Tibial nerve (tissue), 3 donors: ENCODE results near the gene EFNB2.

Source experiments
- POLR2A ChIP-seq, 2 donors: fragments of 450-650 bp; IDR thresholded peaks; one replicate each; pipeline ENCODE4 v1.6.1; 2017; ENCODE audit warnings: antibody characterized with exemption in 2 of 2, mild to moderate bottlenecking in 2 of 2, moderate library complexity in 2 of 2
- TF ChIP-seq, protein P1 (sequence below), 5 experiments: fragments of 200-600 bp in 3 of 5; fragments of 450-650 bp in 2 of 5; sonication (generic) in 3 of 5; IDR thresholded peaks; one replicate each; pipeline ENCODE4 v1.5.1; 2016 to 2019; ENCODE audit warnings: antibody characterized with exemption in 5 of 5, mild to moderate bottlenecking in 3 of 5, moderate library complexity in 2 of 5

DNA sequence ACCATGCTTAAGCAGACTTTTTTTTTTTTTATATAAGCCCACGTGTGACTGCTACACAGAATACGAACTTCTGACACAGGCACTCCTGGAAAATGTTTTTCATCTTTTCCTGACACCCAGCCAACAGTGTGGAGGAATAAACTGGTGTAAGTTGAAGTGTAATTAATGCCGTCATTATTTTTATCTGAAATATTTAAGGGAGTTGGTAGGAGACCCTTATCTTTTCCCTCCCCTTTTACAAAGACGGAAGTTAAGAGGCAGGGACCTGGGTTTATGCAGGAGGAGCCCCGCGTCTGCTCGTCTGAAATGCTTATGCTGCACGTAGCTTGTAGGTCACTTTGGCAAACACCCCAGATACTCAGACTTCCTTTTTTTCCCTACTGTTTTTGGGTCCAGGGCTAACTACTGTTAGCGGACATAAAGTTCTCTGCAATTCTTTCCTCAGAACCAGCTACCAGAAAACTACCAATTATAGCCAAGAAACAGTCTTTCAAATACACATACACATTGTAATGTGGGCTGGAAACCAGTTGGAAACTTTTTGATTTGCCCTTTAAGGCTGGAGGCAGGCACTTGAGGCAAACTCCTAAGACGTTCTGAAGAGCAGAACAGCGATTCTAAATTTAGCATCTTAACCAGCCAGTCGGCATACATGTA is 50.8 kb downstream of the EFNB2 start:
- TF ChIP-seq, protein P1, sequence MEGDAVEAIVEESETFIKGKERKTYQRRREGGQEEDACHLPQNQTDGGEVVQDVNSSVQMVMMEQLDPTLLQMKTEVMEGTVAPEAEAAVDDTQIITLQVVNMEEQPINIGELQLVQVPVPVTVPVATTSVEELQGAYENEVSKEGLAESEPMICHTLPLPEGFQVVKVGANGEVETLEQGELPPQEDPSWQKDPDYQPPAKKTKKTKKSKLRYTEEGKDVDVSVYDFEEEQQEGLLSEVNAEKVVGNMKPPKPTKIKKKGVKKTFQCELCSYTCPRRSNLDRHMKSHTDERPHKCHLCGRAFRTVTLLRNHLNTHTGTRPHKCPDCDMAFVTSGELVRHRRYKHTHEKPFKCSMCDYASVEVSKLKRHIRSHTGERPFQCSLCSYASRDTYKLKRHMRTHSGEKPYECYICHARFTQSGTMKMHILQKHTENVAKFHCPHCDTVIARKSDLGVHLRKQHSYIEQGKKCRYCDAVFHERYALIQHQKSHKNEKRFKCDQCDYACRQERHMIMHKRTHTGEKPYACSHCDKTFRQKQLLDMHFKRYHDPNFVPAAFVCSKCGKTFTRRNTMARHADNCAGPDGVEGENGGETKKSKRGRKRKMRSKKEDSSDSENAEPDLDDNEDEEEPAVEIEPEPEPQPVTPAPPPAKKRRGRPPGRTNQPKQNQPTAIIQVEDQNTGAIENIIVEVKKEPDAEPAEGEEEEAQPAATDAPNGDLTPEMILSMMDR (IDR thresholded peaks at IDR 0.05), result no peak
- no peak for TF ChIP-seq POLR2A (IDR thresholded peaks at IDR 0.05)
